Measurements from ENCODE around the gene BTBD6.

DNA sequence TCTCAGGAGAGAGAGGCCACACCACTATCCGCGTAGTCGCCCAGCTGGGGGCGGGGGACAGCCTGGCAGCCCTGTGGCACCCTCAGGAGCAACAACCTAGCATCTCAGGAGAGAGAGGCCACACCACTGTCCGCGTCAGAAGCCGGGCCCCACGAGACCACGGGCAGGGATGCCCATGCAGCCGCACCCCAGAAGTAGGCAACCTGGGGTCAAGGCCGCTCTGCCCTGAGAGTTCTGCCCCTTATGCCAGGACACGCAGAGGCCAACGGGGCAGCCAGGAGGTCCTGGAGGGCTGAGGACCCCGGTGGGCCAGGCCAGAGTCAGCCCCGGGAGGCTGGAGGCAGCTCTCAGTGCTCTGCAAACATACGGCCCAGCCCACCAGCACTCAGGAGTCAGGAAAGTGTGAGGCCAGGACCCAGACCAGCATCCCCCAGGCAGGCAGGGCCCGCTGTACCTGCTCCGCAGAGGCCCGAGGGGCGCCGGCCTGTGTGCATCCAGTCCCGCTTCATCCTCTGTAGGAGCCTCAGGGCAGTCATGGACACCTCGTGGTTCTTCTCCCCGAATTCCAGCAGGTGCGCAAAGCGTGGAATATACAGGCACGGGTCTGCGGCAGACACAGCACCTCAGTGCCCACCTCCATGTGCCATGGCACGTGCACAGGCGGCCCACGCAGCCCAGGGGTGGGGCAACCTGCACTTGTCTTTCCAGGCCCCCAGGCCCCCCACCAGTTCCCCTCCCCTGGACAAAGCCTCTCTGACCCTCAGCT lies 7.3 kb upstream of the BTBD6 start:
- TF ChIP-seq, protein P1, sequence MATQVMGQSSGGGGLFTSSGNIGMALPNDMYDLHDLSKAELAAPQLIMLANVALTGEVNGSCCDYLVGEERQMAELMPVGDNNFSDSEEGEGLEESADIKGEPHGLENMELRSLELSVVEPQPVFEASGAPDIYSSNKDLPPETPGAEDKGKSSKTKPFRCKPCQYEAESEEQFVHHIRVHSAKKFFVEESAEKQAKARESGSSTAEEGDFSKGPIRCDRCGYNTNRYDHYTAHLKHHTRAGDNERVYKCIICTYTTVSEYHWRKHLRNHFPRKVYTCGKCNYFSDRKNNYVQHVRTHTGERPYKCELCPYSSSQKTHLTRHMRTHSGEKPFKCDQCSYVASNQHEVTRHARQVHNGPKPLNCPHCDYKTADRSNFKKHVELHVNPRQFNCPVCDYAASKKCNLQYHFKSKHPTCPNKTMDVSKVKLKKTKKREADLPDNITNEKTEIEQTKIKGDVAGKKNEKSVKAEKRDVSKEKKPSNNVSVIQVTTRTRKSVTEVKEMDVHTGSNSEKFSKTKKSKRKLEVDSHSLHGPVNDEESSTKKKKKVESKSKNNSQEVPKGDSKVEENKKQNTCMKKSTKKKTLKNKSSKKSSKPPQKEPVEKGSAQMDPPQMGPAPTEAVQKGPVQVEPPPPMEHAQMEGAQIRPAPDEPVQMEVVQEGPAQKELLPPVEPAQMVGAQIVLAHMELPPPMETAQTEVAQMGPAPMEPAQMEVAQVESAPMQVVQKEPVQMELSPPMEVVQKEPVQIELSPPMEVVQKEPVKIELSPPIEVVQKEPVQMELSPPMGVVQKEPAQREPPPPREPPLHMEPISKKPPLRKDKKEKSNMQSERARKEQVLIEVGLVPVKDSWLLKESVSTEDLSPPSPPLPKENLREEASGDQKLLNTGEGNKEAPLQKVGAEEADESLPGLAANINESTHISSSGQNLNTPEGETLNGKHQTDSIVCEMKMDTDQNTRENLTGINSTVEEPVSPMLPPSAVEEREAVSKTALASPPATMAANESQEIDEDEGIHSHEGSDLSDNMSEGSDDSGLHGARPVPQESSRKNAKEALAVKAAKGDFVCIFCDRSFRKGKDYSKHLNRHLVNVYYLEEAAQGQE (IDR thresholded peaks at IDR 0.05; ENCODE audit: low read depth) = no peak
- TF ChIP-seq NFIC (IDR thresholded peaks at IDR 0.05) (no peak), CEBPB (IDR thresholded peaks at IDR 0.05) (no peak), TAF1 (IDR thresholded peaks at IDR 0.05; ENCODE audit: low read depth) (no peak), RAD21 (IDR thresholded peaks at IDR 0.05; ENCODE audit: low read depth) (no peak), CREB1 (IDR thresholded peaks at IDR 0.05; ENCODE audit: low read depth) (no peak), EP300 (IDR thresholded peaks at IDR 0.05; ENCODE audit: borderline replicate concordance) (no peak), ZBTB7A (IDR thresholded peaks at IDR 0.05; ENCODE audit: low read depth) (no peak)
- TF ChIP-seq, protein P2, sequence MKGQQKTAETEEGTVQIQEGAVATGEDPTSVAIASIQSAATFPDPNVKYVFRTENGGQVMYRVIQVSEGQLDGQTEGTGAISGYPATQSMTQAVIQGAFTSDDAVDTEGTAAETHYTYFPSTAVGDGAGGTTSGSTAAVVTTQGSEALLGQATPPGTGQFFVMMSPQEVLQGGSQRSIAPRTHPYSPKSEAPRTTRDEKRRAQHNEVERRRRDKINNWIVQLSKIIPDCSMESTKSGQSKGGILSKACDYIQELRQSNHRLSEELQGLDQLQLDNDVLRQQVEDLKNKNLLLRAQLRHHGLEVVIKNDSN (IDR thresholded peaks at IDR 0.05) = no peak
- TF ChIP-seq, protein P3, sequence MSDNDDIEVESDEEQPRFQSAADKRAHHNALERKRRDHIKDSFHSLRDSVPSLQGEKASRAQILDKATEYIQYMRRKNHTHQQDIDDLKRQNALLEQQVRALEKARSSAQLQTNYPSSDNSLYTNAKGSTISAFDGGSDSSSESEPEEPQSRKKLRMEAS (IDR thresholded peaks at IDR 0.05) = no peak
